KMS-11 (cell line): ENCODE results near the gene SCN10A.

Experiments
- H2AFZ ChIP-seq: fragments of 200-600 bp; sonication (generic); 2 replicates; pipeline ENCODE4 v1.6.1; 2016; ENCODE audit warnings: antibody characterized with exemption, mixed run types, low read depth
- H3K27ac ChIP-seq: fragments of 200-600 bp; sonication (generic); 2 replicates; pipeline ENCODE4 v1.6.1; 2016; ENCODE audit warnings: mild to moderate bottlenecking, mixed run types
- H3K27me3 ChIP-seq: fragments of 200-600 bp; sonication (generic); 2 replicates; pipeline ENCODE4 v1.6.1; 2017; ENCODE audit warnings: mild to moderate bottlenecking, low read depth, mixed run types, moderate library complexity; ENCODE audit not compliant: insufficient read depth
- H3K36me3 ChIP-seq: fragments of 200-600 bp; sonication (generic); 2 replicates; pipeline ENCODE4 v1.6.1; 2017; ENCODE audit warnings: mild to moderate bottlenecking, mixed run types; ENCODE audit not compliant: insufficient read depth
- H3K4me1 ChIP-seq: fragments of 200-600 bp; sonication (generic); 2 replicates; pipeline ENCODE4 v1.6.1; 2016; ENCODE audit warnings: mild to moderate bottlenecking, low read depth, mixed run types; ENCODE audit not compliant: poor library complexity, severe bottlenecking
- H3K4me2 ChIP-seq: fragments of 200-600 bp; sonication (generic); 2 replicates; pipeline ENCODE4 v1.7.0; 2016; ENCODE audit warnings: mild to moderate bottlenecking, mixed run types
- H3K4me3 ChIP-seq: fragments of 200-600 bp; sonication (generic); IDR thresholded peaks from 2 replicates; pipeline ENCODE4 v1.6.1; 2017; ENCODE audit warnings: low read depth, low read length, mixed read lengths; ENCODE audit not compliant: insufficient read depth
- H3K79me2 ChIP-seq: fragments of 200-600 bp; sonication (generic); 2 replicates; pipeline ENCODE4 v1.6.1; 2016; ENCODE audit warnings: low read depth, mixed run types; ENCODE audit not compliant: insufficient read depth
- H3K9ac ChIP-seq: fragments of 200-600 bp; sonication (generic); 2 replicates; pipeline ENCODE4 v1.6.1; 2016; ENCODE audit warnings: mild to moderate bottlenecking, mixed run types
- H4K20me1 ChIP-seq: fragments of 200-600 bp; sonication (generic); 2 replicates; pipeline ENCODE4 v1.6.1; 2016; ENCODE audit warnings: mild to moderate bottlenecking, mixed run types; ENCODE audit not compliant: insufficient read depth
- TF ChIP-seq, protein P1 (sequence below): fragments of 200-600 bp; sonication (generic); conservative IDR thresholded peaks from 2 replicates; pipeline ENCODE4 v1.6.1; 2017; ENCODE audit warnings: low read depth, mild to moderate bottlenecking, antibody characterized with exemption, low read length, moderate library complexity, mixed read lengths

The SCN10A gene

GRCh38 chr3:38826001-38826400 lies 10.0 kb upstream of the SCN10A start:
- no peaks in the 10 kb centered on the region for H3K27me3 ChIP-seq
- no peaks in the 10 kb centered on the region for H3K79me2 ChIP-seq
- no peaks in the 10 kb centered on the region for H3K4me1 ChIP-seq

DNA sequence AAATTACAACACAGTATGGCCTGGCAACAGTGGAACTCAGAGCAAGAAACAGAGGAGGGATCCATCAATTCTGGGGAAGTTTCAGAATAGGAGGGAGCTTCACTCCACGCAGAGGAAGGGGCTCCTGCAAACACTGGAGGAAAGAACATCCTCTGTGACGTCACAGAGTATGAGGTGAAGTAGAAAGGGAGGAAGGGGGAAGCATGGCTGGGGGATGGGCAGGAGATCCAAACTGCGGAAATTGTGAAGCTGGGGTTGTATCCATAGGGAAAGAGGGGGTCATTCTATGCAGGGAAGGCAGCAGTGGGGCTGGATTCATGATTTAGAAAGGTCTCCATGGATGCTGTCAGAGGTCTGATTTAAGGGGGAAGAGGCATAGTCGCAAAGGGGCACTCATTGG lies 8.3 kb upstream of the SCN10A start:
- Histone ChIP-seq H3K9ac (no peak overlapping the region), H3K36me3 (no peaks in the 10 kb centered on the region), H3K27ac (no peak overlapping the region), H3K4me1 (no peaks in the 10 kb centered on the region), H3K79me2 (no peaks in the 10 kb centered on the region), H3K27me3 (no peaks in the 10 kb centered on the region), H3K4me2 (no peak overlapping the region), H3K4me3 (no peak overlapping the region), H2AFZ (no peak overlapping the region), H4K20me1 (no peaks in the 10 kb centered on the region)
- TF ChIP-seq, protein P1, sequence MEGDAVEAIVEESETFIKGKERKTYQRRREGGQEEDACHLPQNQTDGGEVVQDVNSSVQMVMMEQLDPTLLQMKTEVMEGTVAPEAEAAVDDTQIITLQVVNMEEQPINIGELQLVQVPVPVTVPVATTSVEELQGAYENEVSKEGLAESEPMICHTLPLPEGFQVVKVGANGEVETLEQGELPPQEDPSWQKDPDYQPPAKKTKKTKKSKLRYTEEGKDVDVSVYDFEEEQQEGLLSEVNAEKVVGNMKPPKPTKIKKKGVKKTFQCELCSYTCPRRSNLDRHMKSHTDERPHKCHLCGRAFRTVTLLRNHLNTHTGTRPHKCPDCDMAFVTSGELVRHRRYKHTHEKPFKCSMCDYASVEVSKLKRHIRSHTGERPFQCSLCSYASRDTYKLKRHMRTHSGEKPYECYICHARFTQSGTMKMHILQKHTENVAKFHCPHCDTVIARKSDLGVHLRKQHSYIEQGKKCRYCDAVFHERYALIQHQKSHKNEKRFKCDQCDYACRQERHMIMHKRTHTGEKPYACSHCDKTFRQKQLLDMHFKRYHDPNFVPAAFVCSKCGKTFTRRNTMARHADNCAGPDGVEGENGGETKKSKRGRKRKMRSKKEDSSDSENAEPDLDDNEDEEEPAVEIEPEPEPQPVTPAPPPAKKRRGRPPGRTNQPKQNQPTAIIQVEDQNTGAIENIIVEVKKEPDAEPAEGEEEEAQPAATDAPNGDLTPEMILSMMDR = no peak

More at GRCh38 chr3:38826001-38826400, 10.0 kb upstream of the SCN10A start:
- no peaks in the 10 kb centered on the region for H4K20me1 ChIP-seq
- no peak overlapping the region for H3K27ac ChIP-seq
- no peaks in the 10 kb centered on the region for H3K36me3 ChIP-seq
- no peak overlapping the region for H3K9ac ChIP-seq
- no peak overlapping the region for H3K4me2 ChIP-seq
- H3K4me3 ChIP-seq = no peak overlapping the region
- H2AFZ ChIP-seq = no peak overlapping the region
- TF ChIP-seq, protein P1 = no peak

- H2AFZ ChIP-seq = no peak overlapping the region
- H3K27me3 ChIP-seq = no peaks in the 10 kb centered on the region
- H3K4me3 ChIP-seq = no peak overlapping the region
- TF ChIP-seq, protein P1 = no peak
- no peaks in the 10 kb centered on the region for H4K20me1 ChIP-seq
- no peak overlapping the region for H3K4me2 ChIP-seq
- H3K79me2 ChIP-seq = no peaks in the 10 kb centered on the region
- no peak overlapping the region for H3K27ac ChIP-seq
- H3K4me1 ChIP-seq = no peaks in the 10 kb centered on the region
- H3K36me3 ChIP-seq = no peaks in the 10 kb centered on the region
- H3K9ac ChIP-seq = no peak overlapping the region
These were observed 7.7 kb upstream of the SCN10A start for GRCh38 chr3:38823722-38824121.

DNA sequence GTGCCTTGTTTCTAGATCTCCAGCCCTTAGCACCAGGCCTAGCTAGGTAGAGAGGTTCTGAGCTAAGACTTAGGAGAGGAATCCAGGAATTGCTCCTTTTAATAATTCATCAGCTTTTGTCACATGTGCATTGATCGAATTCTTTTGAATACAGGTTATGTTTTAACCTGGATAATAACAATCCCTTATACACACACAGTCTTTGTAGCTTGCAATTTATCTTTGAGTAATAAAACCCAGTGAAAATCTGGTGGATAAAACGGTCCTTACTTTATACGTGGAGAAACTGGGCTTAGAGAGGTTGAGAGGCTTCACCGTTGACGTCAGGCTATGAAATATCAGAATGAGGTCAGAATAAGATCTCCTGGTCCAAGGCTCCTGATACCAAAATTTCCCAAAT lies 7.2 kb upstream of the SCN10A start:
- Histone ChIP-seq H3K36me3 (no peaks in the 10 kb centered on the region), H3K79me2 (no peaks in the 10 kb centered on the region), H3K27ac (no peak overlapping the region), H3K4me2 (no peak overlapping the region), H3K4me3 (no peak overlapping the region), H3K27me3 (no peaks in the 10 kb centered on the region), H3K9ac (no peak overlapping the region), H2AFZ (no peak overlapping the region), H3K4me1 (no peaks in the 10 kb centered on the region), H4K20me1 (no peaks in the 10 kb centered on the region)
- TF ChIP-seq, protein P1 = no peak
